NOMO-1 treated with dmso at 0.1 percent for 144 hours (cell line): ENCODE results near the gene CNIH2.

ENCODE experiments used
- DNase-seq: peaks from one replicate; lab custom pipeline; 2025; ENCODE audit not compliant: unreplicated experiment; lab: John Stamatoyannopoulos, UW

The CNIH2 gene

GRCh38 chr11:66258473-66258893, 19.5 kb upstream of the CNIH2 start:
- no peak for DNase-seq

DNA sequence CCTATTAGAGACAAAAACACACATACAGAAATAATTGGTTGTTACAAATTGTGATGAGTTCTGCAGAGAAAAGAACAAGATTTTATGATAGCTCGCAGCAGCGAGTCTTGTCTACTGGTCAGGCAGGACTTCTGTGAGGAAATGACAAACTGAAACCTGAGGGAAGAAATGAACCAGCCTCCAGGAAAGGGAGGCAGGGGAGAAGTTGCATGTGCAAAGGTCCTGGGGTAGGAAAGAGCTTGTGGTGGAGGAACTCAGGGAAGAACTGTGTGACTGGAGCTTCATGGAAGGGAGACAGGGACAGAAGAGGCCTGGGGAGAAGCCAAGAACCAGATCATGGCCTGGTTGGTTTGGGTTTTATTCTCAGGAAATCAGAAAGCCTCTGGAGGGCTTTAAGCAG, 18.8 kb upstream of the CNIH2 start:
- no peak for DNase-seq

GRCh38 chr11:66259956-66260355, 18.0 kb upstream of the CNIH2 start:
- no peak for DNase-seq

GRCh38 chr11:66261578-66261977, 16.4 kb upstream of the CNIH2 start:
- DNase-seq: no peak

GRCh38 chr11:66262191-66262590, 15.8 kb upstream of the CNIH2 start:
- no peak for DNase-seq

GRCh38 chr11:66262696-66263095, 15.3 kb upstream of the CNIH2 start:
- DNase-seq: no peak

DNA sequence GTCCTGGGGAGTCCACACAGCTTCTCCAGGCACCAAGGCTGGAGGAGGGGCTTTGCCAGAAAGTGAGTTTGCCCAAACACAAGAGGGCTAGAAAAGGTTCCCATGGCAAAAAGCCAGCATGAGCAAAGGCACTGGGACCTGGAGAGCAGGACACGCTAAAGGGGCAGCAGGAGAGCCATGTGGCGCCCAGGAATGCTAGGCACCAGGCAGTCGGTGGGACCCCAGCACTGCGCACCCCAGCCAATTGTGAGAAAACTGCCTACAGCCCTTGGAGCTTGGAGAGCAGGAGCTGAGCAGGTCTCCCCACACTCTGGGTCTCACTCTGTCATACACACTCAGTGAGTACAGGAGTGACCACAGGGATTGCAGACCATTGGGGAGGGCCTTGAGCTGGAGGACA, 14.7 kb upstream of the CNIH2 start:
- no peak for DNase-seq

GRCh38 chr11:66263785-66264184, 14.2 kb upstream of the CNIH2 start:
- DNase-seq: no peak

DNA sequence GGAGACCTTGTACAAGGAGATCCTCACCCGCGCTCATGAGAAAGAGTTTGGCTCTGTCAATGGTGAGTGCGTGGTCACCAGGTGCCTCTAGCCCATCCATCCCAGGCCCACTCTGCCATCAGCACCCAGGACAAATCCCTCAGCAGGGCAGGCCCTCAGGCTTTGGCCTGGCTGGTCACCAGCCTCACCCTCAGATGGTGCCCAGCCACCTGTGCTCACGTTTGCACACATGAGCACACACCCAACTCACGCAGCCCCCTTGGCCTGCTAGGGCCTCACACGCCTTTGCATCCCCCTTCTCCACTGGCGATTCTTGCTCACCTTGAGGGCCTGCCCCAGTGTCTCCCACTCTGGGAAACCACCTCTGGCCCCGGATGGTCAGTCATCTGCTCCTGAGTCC, 13.6 kb upstream of the CNIH2 start:
- no peak for DNase-seq

- DNase-seq: no peak
Observed at GRCh38 chr11:66264914-66265313, 13.1 kb upstream of the CNIH2 start.

DNA sequence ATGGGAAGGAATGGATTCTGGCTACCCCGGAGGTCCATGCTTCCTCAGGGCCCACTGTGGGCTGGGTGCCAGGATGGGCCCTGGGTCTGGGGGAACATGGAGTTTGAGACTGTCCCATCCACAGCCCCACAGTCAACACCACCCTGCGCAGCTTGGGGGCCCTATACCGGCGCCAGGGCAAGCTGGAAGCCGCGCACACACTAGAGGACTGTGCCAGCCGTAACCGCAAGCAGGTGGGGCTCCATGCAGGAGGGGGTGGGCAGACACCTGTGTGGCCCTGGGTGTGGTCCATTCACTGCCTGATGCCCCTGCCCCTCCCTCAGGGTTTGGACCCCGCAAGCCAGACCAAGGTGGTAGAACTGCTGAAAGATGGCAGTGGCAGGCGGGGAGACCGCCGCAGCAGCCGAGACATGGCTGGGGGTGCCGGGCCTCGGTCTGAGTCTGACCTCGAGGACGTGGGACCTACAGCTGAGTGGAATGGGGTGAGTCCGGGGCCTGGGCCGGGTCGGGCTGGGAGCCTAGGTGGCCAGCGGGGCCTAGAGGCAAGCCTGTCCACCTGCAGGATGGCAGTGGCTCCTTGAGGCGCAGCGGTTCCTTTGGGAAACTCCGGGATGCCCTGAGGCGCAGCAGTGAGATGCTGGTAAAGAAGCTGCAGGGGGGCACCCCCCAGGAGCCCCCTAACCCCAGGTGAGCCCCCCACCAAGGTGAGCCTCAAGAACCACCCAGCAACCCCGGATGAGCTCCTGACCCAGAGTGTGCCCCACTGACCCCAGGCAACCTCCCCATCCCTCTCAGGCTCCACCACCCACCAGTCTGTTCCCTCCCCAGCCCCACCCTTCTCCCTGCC, 12.2 kb upstream of the CNIH2 start:
- DNase-seq: no peak

GRCh38 chr11:66266378-66267038, 11.5 kb upstream of the CNIH2 start:
- no peak for DNase-seq

- DNase-seq: no peak
Observed at GRCh38 chr11:66267039-66267378, 11.0 kb upstream of the CNIH2 start.

- peak; percentile 46 for DNase-seq
Observed at GRCh38 chr11:66267379-66268243, 10.4 kb upstream of the CNIH2 start.

DNA sequence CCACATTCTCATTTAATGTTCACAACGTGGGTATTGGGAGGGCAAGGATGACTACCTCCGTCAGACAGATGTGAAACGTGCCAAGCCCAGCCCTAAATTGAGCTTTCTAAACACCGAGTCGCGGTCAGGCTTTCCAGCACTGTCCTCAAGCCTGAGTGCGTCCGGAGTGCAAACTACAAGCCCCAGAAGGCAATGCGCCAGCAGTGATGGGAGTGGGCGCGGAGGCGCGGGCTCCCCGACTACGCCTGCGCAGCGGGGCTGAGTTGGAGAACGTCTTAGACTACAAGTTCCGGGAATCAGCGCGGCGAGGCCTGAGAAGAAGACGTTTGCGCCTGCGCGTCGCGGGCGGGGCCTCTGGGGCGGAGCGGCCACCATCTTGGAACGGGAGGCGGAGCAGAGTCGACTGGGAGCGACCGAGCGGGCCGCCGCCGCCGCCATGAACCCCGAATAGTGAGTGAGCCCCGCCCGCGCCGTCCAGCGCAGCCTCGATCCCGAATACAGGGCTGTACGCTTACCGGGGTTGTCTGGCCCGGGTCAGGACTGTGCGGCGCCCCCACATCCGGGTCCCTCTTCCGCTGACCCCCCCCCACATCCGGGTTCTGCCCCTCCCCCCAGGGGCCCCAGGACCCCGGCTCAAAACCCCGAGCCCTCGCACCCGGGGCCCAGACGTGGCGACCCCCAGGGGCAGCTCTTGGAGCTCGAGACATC, 9.6 kb upstream of the CNIH2 start, which contains the start of gene RAB1B:
TSS of gene RAB1B (plus strand) at position 396 of the 708 bp plus-strand sequence. CDS start at position 437, 41 bp downstream.
- peak; percentile 98 for DNase-seq

GRCh38 chr11:66268952-66269905, 8.7 kb upstream of the CNIH2 start:
- DNase-seq: peak; percentile 65

DNA sequence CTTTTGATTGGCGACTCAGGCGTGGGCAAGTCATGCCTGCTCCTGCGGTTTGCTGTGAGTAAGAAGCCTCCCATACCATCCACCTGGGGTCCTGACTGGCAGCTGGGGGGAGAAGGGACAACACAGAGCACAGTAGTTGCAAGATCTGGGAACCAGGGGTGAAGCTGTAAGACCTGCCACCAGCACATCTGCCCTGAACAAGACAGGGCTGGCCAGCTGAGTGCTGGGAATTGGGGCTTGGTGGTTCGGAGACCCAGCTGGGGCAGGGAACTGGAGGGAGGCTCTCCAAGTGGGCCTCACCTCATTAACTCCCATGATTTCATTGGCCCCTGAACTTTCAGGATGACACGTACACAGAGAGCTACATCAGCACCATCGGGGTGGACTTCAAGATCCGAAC, 6.2 kb upstream of the CNIH2 start:
- DNase-seq: no peak

DNA sequence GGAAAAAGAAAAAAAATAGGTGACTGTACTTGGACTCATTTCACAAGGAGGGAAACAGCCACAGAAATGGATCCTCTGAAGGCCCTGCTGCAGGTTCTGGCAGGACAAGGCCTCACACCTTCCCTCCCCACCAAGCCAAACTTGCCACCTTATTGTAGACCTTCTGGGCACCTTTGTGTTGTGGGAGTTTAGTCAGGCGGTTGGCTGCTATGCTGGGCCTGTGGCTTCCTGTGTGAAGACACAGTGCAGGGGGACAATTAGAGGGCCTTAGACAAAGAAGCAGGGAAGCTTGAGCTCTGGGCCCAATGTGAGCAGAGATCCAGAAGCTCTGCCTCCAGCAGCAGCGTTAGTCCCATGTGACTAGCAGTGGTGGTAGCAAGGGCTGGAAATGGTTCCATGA, 5.4 kb upstream of the CNIH2 start:
- no peak for DNase-seq

GRCh38 chr11:66274219-66274618, 3.8 kb upstream of the CNIH2 start:
- DNase-seq: no peak

GRCh38 chr11:66275396-66275795, 2.6 kb upstream of the CNIH2 start:
- no peak for DNase-seq
